Smooth muscle cell (in vitro differentiated cells): Measurements from ENCODE around the gene C15orf39. TPM values are rescaled to one million over a fixed set of nuclear protein-coding genes. Genes with fewer than 3 reads are reported as not detected.

Experiments used
- DNase-seq: peaks from one replicate; lab custom pipeline; 2025; ENCODE audit not compliant: unreplicated experiment; lab: John Stamatoyannopoulos, UW
- H2AFZ ChIP-seq: fragments of 200-600 bp; sonication (generic); 2 replicates; pipeline ENCODE4 v1.6.0; 2016; ENCODE audit warnings: antibody characterized with exemption, low read depth, mild to moderate bottlenecking
- H3F3A ChIP-seq: fragments of 200-600 bp; sonication (generic); 2 replicates; pipeline ENCODE4 v1.6.0; 2017; ENCODE audit warnings: antibody characterized with exemption, low read depth
- H3K27ac ChIP-seq: fragments of 200-600 bp; sonication (generic); 2 replicates; pipeline ENCODE4 v1.5.1; 2016; ENCODE audit warnings: low read depth, mild to moderate bottlenecking
- H3K27me3 ChIP-seq: fragments of 200-600 bp; sonication (generic); 2 replicates; pipeline ENCODE4 v1.6.1; 2016; ENCODE audit warnings: low read depth, mild to moderate bottlenecking
- H3K36me3 ChIP-seq: fragments of 200-600 bp; sonication (generic); 2 replicates; pipeline ENCODE4 v1.5.1; 2016; ENCODE audit warnings: low read depth
- H3K4me1 ChIP-seq: fragments of 200-600 bp; sonication (generic); 2 replicates; pipeline ENCODE4 v1.5.1; 2016; ENCODE audit warnings: low read depth
- H3K4me2 ChIP-seq: fragments of 200-600 bp; sonication (generic); 2 replicates; pipeline ENCODE4 v1.6.0; 2016; ENCODE audit warnings: mild to moderate bottlenecking
- H3K4me3 ChIP-seq: fragments of 200-600 bp; sonication (generic); 2 replicates; pipeline ENCODE4 v1.5.1; 2016; ENCODE audit warnings: mild to moderate bottlenecking
- H3K79me2 ChIP-seq: fragments of 200-600 bp; sonication (generic); 2 replicates; pipeline ENCODE4 v1.6.0; 2016; ENCODE audit warnings: low read depth, mild to moderate bottlenecking
- H3K9ac ChIP-seq: fragments of 200-600 bp; sonication (generic); 2 replicates; pipeline ENCODE4 v1.6.0; 2016; ENCODE audit warnings: low read depth
- H3K9me3 ChIP-seq: fragments of 200-600 bp; sonication (generic); replicated peaks from 2 replicates; pipeline ENCODE4 v1.5.1; 2016; ENCODE audit warnings: low read depth
- H4K20me1 ChIP-seq: fragments of 200-600 bp; sonication (generic); 2 replicates; pipeline ENCODE4 v1.6.0; 2016; ENCODE audit warnings: low read depth
- WGBS: methylation state at CpG from one replicate; pipeline ENCODE4 v1.1.7; 2016; ENCODE audit warnings: low lambda C conversion rate; 5-methylcytosine and 5-hydroxymethylcytosine counted together
- polyA plus RNA-seq: library from polyadenylated mRNA; unstranded; fragments of >200 nt; fragmentation: Nextera tagmentation; extraction: Ambion mirVana; gene quantifications from 2 replicates; pipeline ENCODE4 v1.2.1, GENCODE V29; 2016
- total RNA-seq: library from RNA; depleted of rRNA; stranded (reverse); fragments of >200 nt; gene quantifications from 2 replicates; pipeline ENCODE4 v1.2.3, GENCODE V29; 2014
- TF ChIP-seq, protein P1 (sequence below): fragments of 200-600 bp; sonication (generic); IDR thresholded peaks from 2 replicates; pipeline ENCODE4 v1.5.1; 2017; ENCODE audit warnings: borderline replicate concordance, mild to moderate bottlenecking, antibody characterized with exemption; ENCODE audit not compliant: insufficient read depth, poor library complexity, severe bottlenecking

C15orf39 gene
- total and polyA plus RNA-seq, 2 experiments from 2014 or later, result 8.4 to 9.3 TPM

DNA sequence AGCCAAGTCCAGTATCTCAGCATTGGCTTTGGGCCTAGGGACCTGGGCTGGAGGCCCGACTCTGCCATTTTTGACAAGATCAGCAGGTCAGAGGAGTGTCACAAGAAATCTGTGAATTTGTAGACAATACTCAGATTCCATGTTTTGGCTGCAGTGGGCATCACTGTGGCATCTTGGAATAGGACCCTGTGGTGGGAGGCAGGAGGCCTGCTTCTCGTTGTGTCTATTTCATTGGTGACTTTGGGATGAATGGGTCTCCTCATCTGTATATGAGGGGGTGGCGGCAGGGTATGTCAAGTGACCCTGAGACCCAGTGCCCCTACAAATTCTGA lies 3.3 kb downstream of the C15orf39 start:
- Histone ChIP-seq H4K20me1 (peaks cover 76% of the 10 kb centered on the region), H3K36me3 (no peaks in the 10 kb centered on the region), H3F3A (no peaks in the 10 kb centered on the region), H3K79me2 (peaks cover 82% of the 10 kb centered on the region), H3K4me3 (no peak overlapping the region), H3K9me3 (no peaks in the 10 kb centered on the region), H3K9ac (no peak overlapping the region), H3K27me3 (no peaks in the 10 kb centered on the region), H3K4me2 (no peak overlapping the region), H3K4me1 (peaks cover 18% of the 10 kb centered on the region), H2AFZ (no peak overlapping the region), H3K27ac (no peak overlapping the region)
- 53% methylated on average over 3 of the region's 3 CpGs for WGBS
- no peak for DNase-seq
- TF ChIP-seq, protein P1, sequence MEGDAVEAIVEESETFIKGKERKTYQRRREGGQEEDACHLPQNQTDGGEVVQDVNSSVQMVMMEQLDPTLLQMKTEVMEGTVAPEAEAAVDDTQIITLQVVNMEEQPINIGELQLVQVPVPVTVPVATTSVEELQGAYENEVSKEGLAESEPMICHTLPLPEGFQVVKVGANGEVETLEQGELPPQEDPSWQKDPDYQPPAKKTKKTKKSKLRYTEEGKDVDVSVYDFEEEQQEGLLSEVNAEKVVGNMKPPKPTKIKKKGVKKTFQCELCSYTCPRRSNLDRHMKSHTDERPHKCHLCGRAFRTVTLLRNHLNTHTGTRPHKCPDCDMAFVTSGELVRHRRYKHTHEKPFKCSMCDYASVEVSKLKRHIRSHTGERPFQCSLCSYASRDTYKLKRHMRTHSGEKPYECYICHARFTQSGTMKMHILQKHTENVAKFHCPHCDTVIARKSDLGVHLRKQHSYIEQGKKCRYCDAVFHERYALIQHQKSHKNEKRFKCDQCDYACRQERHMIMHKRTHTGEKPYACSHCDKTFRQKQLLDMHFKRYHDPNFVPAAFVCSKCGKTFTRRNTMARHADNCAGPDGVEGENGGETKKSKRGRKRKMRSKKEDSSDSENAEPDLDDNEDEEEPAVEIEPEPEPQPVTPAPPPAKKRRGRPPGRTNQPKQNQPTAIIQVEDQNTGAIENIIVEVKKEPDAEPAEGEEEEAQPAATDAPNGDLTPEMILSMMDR, result no peak

DNA sequence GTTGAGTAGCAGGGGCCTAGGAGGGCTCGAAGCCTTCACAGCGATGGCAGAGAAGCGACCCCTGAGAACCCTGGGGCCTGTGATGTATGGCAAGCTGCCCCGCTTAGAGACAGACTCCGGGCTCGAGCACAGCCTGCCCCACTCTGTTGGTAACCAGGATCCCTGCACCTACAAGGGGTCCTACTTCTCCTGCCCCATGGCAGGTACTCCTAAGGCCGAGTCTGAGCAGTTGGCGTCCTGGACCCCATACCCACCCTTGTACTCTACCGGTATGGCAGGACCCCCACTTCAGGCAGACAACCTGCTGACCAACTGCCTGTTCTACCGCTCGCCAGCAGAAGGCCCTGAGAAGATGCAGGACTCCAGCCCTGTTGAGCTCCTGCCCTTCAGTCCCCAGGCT lies 4.3 kb downstream of the C15orf39 start:
- TF ChIP-seq, protein P1, result no peak

DNA sequence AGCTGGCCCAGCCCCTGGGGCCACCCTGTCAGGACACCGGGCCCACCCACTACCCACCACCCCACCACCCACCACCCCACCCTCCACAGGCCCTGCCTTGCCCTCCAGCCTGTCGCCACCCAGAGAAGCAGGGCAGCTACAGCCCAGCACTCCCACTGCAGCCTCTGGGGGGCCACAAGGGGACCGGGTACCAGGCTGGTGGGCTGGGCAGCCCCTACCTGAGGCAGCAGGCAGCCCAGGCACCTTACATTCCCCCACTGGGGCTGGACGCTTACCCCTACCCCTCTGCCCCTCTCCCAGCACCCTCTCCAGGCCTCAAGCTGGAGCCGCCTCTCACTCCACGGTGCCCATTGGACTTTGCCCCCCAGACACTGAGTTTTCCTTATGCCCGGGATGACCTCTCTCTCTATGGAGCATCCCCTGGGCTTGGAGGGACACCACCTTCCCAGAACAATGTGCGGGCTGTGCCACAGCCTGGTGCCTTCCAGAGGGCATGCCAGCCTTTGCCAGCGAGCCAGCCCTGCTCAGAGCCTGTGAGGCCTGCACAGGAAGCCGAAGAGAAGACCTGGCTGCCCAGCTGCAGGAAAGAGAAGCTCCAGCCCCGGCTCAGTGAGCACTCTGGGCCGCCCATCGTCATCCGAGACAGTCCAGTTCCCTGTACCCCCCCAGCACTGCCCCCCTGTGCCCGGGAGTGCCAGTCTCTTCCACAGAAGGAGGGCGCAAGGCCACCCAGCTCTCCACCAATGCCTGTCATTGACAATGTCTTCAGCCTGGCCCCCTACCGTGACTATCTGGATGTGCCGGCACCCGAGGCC lies 5.3 kb downstream of the C15orf39 start:
- no peak for DNase-seq
- H4K20me1 ChIP-seq, result peaks cover 96% of the 10 kb centered on the region
- H3K9me3 ChIP-seq, result no peaks in the 10 kb centered on the region
- peaks cover 15% of the 10 kb centered on the region for H3K4me1 ChIP-seq
- no peaks in the 10 kb centered on the region for H3F3A ChIP-seq
- TF ChIP-seq, protein P1, result no peak
- H3K27ac ChIP-seq, result no peak overlapping the region
- H3K36me3 ChIP-seq, result no peaks in the 10 kb centered on the region
- peaks cover 98% of the 10 kb centered on the region for H3K79me2 ChIP-seq
- no peak overlapping the region for H3K4me3 ChIP-seq
- H3K4me2 ChIP-seq, result no peak overlapping the region
- no peak overlapping the region for H3K9ac ChIP-seq
- WGBS, result 87% methylated on average over 16 of the region's 19 CpGs
- no peak overlapping the region for H2AFZ ChIP-seq
- H3K27me3 ChIP-seq, result no peaks in the 10 kb centered on the region

More for the DNA sequence above, 4.3 kb downstream of the C15orf39 start:
- no peak for DNase-seq
- peaks cover 92% of the 10 kb centered on the region for H3K79me2 ChIP-seq
- H3K36me3 ChIP-seq, result no peaks in the 10 kb centered on the region
- no peak overlapping the region for H3K4me2 ChIP-seq
- 97% methylated on average over 11 of the region's 11 CpGs for WGBS
- peaks cover 86% of the 10 kb centered on the region for H4K20me1 ChIP-seq
- H3K9ac ChIP-seq, result no peak overlapping the region
- no peak overlapping the region for H3K4me3 ChIP-seq
- H3F3A ChIP-seq, result no peaks in the 10 kb centered on the region
- no peak overlapping the region for H2AFZ ChIP-seq
- no peaks in the 10 kb centered on the region for H3K9me3 ChIP-seq
- no peak overlapping the region for H3K27ac ChIP-seq
- no peaks in the 10 kb centered on the region for H3K27me3 ChIP-seq
- peaks cover 15% of the 10 kb centered on the region for H3K4me1 ChIP-seq
